Astrocyte of the spinal cord (primary cell): ENCODE data around the gene PLPP7.
"Not testable (repeated sequence)": the region's sequence is repeated elsewhere in the genome, so short reads cannot be mapped to it uniquely, and the experiment has no call there.

Experiments
- DNase-seq: peaks from one replicate; pipeline ENCODE4 v3.0.0; 2011; ENCODE audit warnings: low read depth, low spot score
- H3K4me3 ChIP-seq: 2 replicates; pipeline ENCODE4 v1.5.1; 2011; ENCODE audit warnings: low read depth, mild to moderate bottlenecking, low read length, moderate library complexity
- CTCF ChIP-seq: IDR thresholded peaks from 2 replicates; pipeline ENCODE4 v1.5.1; 2012; ENCODE audit warnings: low read depth, mild to moderate bottlenecking, low read length, inconsistent platforms
- in situ Hi-C: cut with HindIII; loops from 2 replicates; pipeline ENCODE4 v1.10.0; 2017; ENCODE audit warnings: low sequenced_read_pairs

Gene PLPP7

GRCh38 chr9:131260751-131261452, 28.6 kb upstream of the PLPP7 start:
- no peak overlapping the region for H3K4me3 ChIP-seq
- no peak for DNase-seq
- in situ Hi-C loops = no loop called here
- no peak for TF ChIP-seq CTCF

- no peak overlapping the region for H3K4me3 ChIP-seq
- in situ Hi-C loops = no loop called here
- no peak for DNase-seq
- TF ChIP-seq CTCF = no peak
Measured at GRCh38 chr9:131262327-131263032, 27.0 kb upstream of the PLPP7 start.

- H3K4me3 ChIP-seq, in situ Hi-C loops, DNase-seq: not testable (repeated sequence)
Measured at GRCh38 chr9:131263033-131263343, 26.5 kb upstream of the PLPP7 start.

- no peak for DNase-seq
- no peak for TF ChIP-seq CTCF
- no peak overlapping the region for H3K4me3 ChIP-seq
- in situ Hi-C loops = no loop called here
Measured at GRCh38 chr9:131263701-131264100, 25.8 kb upstream of the PLPP7 start.

GRCh38 chr9:131264231-131264630, 25.3 kb upstream of the PLPP7 start:
- no peak overlapping the region for H3K4me3 ChIP-seq
- in situ Hi-C loops = no loop called here
- DNase-seq = no peak
- no peak for TF ChIP-seq CTCF

- no peak overlapping the region for H3K4me3 ChIP-seq
- TF ChIP-seq CTCF = no peak
- in situ Hi-C loops = no loop called here
- no peak for DNase-seq
Measured at GRCh38 chr9:131266266-131267229, 23.0 kb upstream of the PLPP7 start.
